GM18526 (cell line): ENCODE results near the gene RGS9BP.

ENCODE experiments used
- POLR2A ChIP-seq: IDR thresholded peaks from 3 replicates; pipeline ENCODE4 v1.6.1; 2011; ENCODE audit not compliant: insufficient read length; ENCODE audit errors: extremely low read depth

RGS9BP gene

GRCh38 chr19:32686847-32687475 is 11.3 kb downstream of the RGS9BP start:
- TF ChIP-seq POLR2A, result no peak

- no peak for TF ChIP-seq POLR2A
Observed at GRCh38 chr19:32687681-32688080, 12.0 kb downstream of the RGS9BP start.

- no peak for TF ChIP-seq POLR2A
Observed at GRCh38 chr19:32688311-32688710, 12.7 kb downstream of the RGS9BP start.

- TF ChIP-seq POLR2A, result peak; percentile 75
Observed at GRCh38 chr19:32691291-32691951, 15.8 kb downstream of the RGS9BP start, which contains the start of gene NUDT19. TSS of gene NUDT19 (plus strand) at chr19:32691821. CDS start at chr19:32691961, 140 bp downstream.

- no peak for TF ChIP-seq POLR2A
Observed at GRCh38 chr19:32691952-32692726, 16.5 kb downstream of the RGS9BP start.

- TF ChIP-seq POLR2A, result no peak
Observed at GRCh38 chr19:32692727-32693061, 17.0 kb downstream of the RGS9BP start.

- TF ChIP-seq POLR2A, result peak; percentile 21
Observed at GRCh38 chr19:32693151-32694108, 17.8 kb downstream of the RGS9BP start.

GRCh38 chr19:32702010-32702409 is 26.4 kb downstream of the RGS9BP start:
- TF ChIP-seq POLR2A, result no peak

GRCh38 chr19:32708457-32708856 is 32.8 kb downstream of the RGS9BP start:
- TF ChIP-seq POLR2A, result no peak

GRCh38 chr19:32709032-32709431 is 33.4 kb downstream of the RGS9BP start:
- TF ChIP-seq POLR2A, result no peak

GRCh38 chr19:32711747-32712146 is 36.1 kb downstream of the RGS9BP start:
- no peak for TF ChIP-seq POLR2A

GRCh38 chr19:32717496-32717895 is 41.8 kb downstream of the RGS9BP start:
- TF ChIP-seq POLR2A, result no peak

GRCh38 chr19:32718286-32718685 is 42.6 kb downstream of the RGS9BP start:
- no peak for TF ChIP-seq POLR2A

- TF ChIP-seq POLR2A, result no peak
Observed at GRCh38 chr19:32719611-32720059, 44.0 kb downstream of the RGS9BP start, which contains the start of gene TDRD12. TSS of gene TDRD12 (plus strand) at chr19:32719767. CDS start at chr19:32720073, 306 bp downstream.
